Thymus (tissue), 11 donors: ENCODE results near the gene OR10P1. TPM values are rescaled to one million over a fixed set of nuclear protein-coding genes. Genes with fewer than 3 reads are reported as not detected.
"Not testable (repeated sequence)": the region's sequence is repeated elsewhere in the genome, so short reads cannot be mapped to it uniquely, and the experiment has no call there.

Source experiments
- DNase-seq, 9 donors: peaks; one replicate each; pipeline ENCODE4 v3.0.0-alpha.2; 2013; ENCODE audit warnings: low spot score in 9 of 9, low read depth in 6 of 9, missing footprints in 1 of 9
- H3K27ac ChIP-seq, 2 donors: one replicate each; pipeline ENCODE4 v1.5.1; 2013; ENCODE audit warnings: control low read depth in 1 of 2, low read depth in 1 of 2, low read length in 1 of 2, mild to moderate bottlenecking in 1 of 2, moderate library complexity in 1 of 2
- H3K27me3 ChIP-seq, 2 donors: one replicate each; pipeline ENCODE4 v1.5.1; 2013; ENCODE audit warnings: low read length in 1 of 2; ENCODE audit not compliant: control insufficient read depth in 2 of 2, insufficient read depth in 1 of 2
- H3K36me3 ChIP-seq, 2 donors: one replicate each; pipeline ENCODE4 v1.5.1; 2013; ENCODE audit warnings: low read length in 1 of 2, mild to moderate bottlenecking in 1 of 2, moderate library complexity in 1 of 2; ENCODE audit not compliant: control insufficient read depth in 2 of 2, insufficient read depth in 2 of 2
- H3K4me1 ChIP-seq, 2 donors: one replicate each; pipeline ENCODE4 v1.5.1; 2013; ENCODE audit warnings: low read length in 2 of 2; ENCODE audit not compliant: control insufficient read depth in 2 of 2, insufficient read depth in 2 of 2
- H3K4me3 ChIP-seq, 2 donors: one replicate each; pipeline ENCODE4 v1.5.1; 2013; ENCODE audit warnings: low read length in 2 of 2, control low read depth in 1 of 2, mild to moderate bottlenecking in 1 of 2
- H3K9me3 ChIP-seq, 2 donors: one replicate each; pipeline ENCODE4 v1.5.1; 2013; ENCODE audit warnings: low read length in 1 of 2, mild to moderate bottlenecking in 1 of 2; ENCODE audit not compliant: control insufficient read depth in 2 of 2, insufficient read depth in 1 of 2
- WGBS: extraction: QIAGEN DNeasy Blood & Tissue Kit; methylation state at CpG from one replicate; pipeline ENCODE4 v1.1.7; 2013; 5-methylcytosine and 5-hydroxymethylcytosine counted together
- polyA plus RNA-seq: library from polyadenylated mRNA; stranded (reverse); fragments of 200-250 nt; gene quantifications from one replicate; pipeline ENCODE4 v1.2.3, GENCODE V29; 2013
- total RNA-seq: library from RNA; stranded (reverse); fragments of 120-200 nt; gene quantifications from one replicate; pipeline ENCODE4 v1.2.4, GENCODE V29; 2013
- donor health status: healthy.

Gene OR10P1
- total and polyA plus RNA-seq, 2 donors: 0.05 TPM; not detected in 1

DNA sequence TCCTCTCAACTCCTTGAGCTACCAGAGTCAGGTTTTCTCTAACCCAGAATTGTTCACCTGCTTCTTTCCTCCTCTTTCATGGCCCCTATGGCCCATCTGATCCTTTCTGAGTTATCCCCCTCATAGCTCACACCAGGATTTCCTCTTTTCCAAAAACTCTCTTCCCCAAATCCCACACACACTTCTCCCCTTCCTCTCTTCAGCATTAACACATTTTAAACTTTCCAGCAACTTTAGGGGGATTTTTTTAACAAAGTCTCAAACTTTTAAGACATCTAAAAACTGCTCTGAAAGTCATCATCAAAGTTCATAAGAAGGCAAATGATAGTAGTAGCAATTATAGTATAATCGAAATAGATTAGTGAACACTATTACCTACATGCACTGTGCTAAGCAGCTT, 7.9 kb downstream of the OR10P1 start:
- H3K27ac ChIP-seq: no peak overlapping the region
- no peak overlapping the region for H3K4me3 ChIP-seq
- H3K9me3 ChIP-seq: peaks cover 0 to 7% of the 10 kb centered on the region in 2 donors
- DNase-seq: no peak
- H3K4me1 ChIP-seq: peaks cover 0 to 14% of the 10 kb centered on the region in 2 donors
- no peaks in the 10 kb centered on the region for H3K36me3 ChIP-seq
- 100% methylated on average over 1 of the region's 1 CpG for WGBS
- no peaks in the 10 kb centered on the region for H3K27me3 ChIP-seq

DNA sequence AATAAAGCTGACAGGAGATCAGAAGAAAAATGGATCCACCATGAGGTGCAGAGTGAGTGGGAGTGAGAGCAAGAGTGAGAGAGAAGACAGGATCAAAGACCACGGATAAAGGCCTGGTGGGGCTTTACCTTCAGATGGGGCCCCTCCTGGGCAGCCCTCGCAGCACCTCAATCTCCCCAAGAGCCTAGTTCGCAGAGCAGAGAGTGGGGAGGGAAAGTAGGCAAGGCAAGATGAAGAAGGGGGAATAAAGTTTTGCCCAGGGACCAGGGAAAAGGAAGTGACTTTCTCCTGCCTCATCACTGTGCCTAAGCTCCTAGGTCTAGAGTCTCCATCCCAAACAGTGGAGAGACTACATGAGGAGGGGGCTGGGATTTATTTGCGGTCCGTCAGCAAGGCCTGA, 10.3 kb downstream of the OR10P1 start:
- WGBS: 96% methylated on average over 5 of the region's 5 CpGs
- no peak for DNase-seq
- no peaks in the 10 kb centered on the region for H3K27me3 ChIP-seq
- H3K9me3 ChIP-seq: peaks cover 0 to 7% of the 10 kb centered on the region in 2 donors
- H3K4me3 ChIP-seq: no peak overlapping the region
- no peaks in the 10 kb centered on the region for H3K36me3 ChIP-seq
- H3K27ac ChIP-seq: no peak overlapping the region
- peaks cover 0 to 14% of the 10 kb centered on the region in 2 donors for H3K4me1 ChIP-seq

DNA sequence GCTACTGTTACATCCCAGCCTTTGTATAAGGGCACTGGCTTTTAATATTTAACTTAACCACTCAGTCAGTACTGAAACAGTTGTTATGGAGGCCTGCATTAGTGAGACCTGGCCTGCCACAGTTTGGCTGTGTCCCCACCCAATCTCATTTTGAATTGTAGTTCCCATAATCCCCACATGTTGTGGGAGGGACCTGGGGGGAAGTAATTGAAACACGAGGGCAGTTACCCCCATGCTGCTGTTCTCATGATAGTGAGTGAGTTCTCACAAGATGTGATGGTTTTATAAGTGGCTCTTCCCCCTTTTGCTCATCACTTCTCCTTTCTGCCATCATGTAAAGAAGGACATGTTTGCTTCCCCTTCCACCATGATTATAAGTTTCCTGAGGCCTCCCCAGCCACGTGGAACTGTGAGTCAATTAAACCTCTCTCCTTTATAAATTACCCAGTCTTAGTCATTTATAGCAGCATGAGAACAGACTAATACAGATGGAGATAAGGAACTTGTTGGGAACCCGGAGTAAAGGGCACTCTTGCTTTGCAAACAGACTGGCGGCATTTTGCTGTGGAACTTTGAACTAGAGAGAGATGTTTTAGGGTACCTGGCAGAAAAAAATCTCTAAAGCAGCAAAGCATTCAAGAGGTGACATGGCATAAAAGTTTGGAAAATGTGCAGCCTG, 14.1 kb downstream of the OR10P1 start:
- not testable (repeated sequence) for H3K36me3 ChIP-seq, H3K4me1 ChIP-seq, DNase-seq, H3K9me3 ChIP-seq, H3K27me3 ChIP-seq, H3K4me3 ChIP-seq, H3K27ac ChIP-seq
- 56% methylated on average over 4 of the region's 4 CpGs for WGBS

DNA sequence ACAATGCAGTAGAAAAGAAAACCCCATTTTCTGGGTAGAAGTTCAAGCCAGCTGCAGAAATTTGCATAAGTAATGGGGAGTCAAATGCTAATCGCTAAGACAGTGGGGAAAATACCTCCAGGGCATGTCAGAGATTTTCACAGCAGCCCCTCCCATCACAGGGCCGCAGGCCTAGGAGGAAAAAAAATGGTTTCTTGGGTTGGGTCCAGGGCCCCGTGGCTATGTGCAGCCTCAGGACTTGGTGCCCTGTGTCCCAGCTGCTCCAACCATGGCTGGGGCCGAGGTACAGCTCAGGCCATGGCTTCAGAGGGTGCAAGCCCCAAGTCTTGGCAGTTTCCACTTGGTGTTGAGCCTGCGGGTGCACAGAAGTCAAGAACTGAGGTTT, 14.6 kb downstream of the OR10P1 start:
- H3K4me1 ChIP-seq: peaks cover 0 to 5% of the 10 kb centered on the region in 2 donors
- no peak overlapping the region for H3K4me3 ChIP-seq
- no peak overlapping the region for H3K27ac ChIP-seq
- WGBS: 91% methylated on average over 5 of the region's 5 CpGs
- H3K27me3 ChIP-seq: no peaks in the 10 kb centered on the region
- peaks cover 0 to 7% of the 10 kb centered on the region in 2 donors for H3K9me3 ChIP-seq
- H3K36me3 ChIP-seq: no peaks in the 10 kb centered on the region
- DNase-seq: no peak

DNA sequence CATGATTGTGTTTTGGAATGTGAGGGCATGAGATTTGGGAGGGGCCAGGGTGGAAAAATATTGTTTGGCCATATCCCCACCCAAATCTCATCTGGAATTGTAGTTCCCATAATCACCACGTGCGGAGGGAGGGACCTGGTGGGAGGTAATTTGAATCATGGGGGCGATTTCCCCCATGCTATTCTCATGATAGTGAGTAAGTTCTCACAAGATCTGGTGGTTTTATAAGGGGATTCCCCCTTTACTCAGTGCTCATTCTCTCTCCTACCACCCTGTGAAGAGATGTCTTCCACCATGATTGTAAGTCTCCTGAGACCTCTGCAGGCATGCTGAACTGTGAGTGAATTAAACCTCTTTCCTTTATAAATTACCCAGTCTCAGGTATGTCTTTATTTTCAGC, 15.7 kb downstream of the OR10P1 start:
- DNase-seq: no peak

DNA sequence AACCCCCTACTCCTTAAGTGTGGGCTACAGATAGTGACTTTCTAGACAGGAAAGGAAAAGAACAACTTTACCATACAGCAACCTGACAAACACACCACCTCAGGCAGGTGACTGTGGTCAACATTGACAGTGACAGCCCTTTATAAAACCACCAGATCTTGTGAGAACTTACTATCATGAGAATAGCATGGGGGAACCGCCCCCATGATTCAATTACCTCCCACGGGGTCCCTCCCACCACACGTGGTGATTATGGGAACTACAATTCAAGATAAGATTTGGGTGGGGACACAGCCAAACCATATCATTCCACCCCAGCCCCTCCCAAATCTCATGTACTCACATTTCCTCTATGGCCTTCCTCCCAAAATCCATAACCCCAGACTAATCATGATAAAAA, 16.3 kb downstream of the OR10P1 start:
- 70% methylated on average over 3 of the region's 3 CpGs for WGBS
- DNase-seq: no peak
- peaks cover 0 to 4% of the 10 kb centered on the region in 2 donors for H3K9me3 ChIP-seq
- H3K27me3 ChIP-seq: peaks cover 0 to 8% of the 10 kb centered on the region in 2 donors
- no peak overlapping the region for H3K4me3 ChIP-seq
- no peaks in the 10 kb centered on the region for H3K36me3 ChIP-seq
- no peak overlapping the region for H3K27ac ChIP-seq
- H3K4me1 ChIP-seq: no peaks in the 10 kb centered on the region

More for the DNA sequence above, 15.7 kb downstream of the OR10P1 start:
- Histone ChIP-seq H3K9me3 (peaks cover 0 to 4% of the 10 kb centered on the region in 2 donors), H3K4me1 (no peaks in the 10 kb centered on the region), H3K27ac (no peak overlapping the region), H3K4me3 (no peak overlapping the region), H3K27me3 (peaks cover 0 to 4% of the 10 kb centered on the region in 2 donors), H3K36me3 (no peaks in the 10 kb centered on the region)
- 96% methylated on average over 3 of the region's 3 CpGs for WGBS

DNA sequence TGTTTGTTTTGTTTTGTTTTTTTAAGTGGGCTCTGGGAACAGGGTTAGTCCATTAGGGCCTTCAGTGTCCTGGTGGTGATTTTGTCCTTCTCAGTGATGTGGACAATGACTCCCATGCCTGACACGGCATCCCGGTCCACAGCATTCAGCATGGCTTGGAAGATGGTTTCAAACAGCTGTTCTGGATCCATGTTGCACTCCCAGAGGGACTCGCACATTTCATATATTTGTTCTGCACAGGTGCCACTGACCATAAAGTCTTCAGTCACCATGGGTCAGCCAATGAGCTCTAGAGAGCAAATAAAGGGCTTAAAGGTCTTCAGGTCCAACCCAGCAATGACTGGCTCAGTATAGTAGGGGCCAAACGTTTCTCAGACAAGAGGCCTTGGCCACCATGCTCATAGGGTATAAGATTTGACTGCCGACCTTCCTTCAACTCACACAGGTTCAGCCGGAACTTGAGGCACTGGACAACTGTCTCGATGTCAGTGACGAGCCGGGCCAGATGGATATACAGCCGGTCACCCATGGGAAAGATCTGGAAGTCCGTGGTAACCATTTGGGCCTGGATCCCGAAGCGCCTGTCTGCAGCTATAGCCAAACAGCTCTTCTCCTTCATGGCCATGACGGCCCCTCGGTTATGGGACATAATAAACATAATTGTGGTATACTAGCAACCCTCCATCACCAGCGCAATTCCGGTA, 18.0 kb downstream of the OR10P1 start:
- no peak overlapping the region for H3K4me3 ChIP-seq
- 95% methylated on average over 17 of the region's 17 CpGs for WGBS
- no peaks in the 10 kb centered on the region for H3K36me3 ChIP-seq
- H3K27ac ChIP-seq: no peak overlapping the region
- H3K27me3 ChIP-seq: peaks cover 0 to 9% of the 10 kb centered on the region in 2 donors
- no peak for DNase-seq
- H3K4me1 ChIP-seq: no peaks in the 10 kb centered on the region
- H3K9me3 ChIP-seq: no peaks in the 10 kb centered on the region

DNA sequence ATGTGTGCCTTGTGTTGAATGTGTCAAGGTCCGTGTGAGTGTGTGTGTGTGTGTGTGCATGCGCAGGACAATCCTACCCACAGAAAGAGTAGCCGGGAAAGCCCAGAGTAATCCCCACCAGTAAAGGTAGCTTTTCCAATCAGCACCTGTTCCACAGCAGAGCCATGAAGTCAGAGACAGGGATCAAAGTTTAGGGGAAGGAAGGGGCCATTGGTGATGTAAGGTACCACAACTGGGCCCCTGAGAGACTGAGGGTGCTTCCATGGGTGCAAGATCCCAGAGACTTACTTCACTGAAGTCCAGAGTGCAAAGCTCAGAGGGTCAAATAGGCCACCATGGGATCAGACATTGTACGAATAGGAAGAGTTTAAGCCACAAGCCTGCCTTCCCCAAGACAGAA, 20.5 kb downstream of the OR10P1 start:
- no peaks in the 10 kb centered on the region for H3K4me1 ChIP-seq
- no peak overlapping the region for H3K27ac ChIP-seq
- H3K27me3 ChIP-seq: peaks cover 0 to 12% of the 10 kb centered on the region in 2 donors
- no peak for DNase-seq
- H3K36me3 ChIP-seq: no peaks in the 10 kb centered on the region
- H3K9me3 ChIP-seq: no peaks in the 10 kb centered on the region
- 82% methylated on average over 4 of the region's 4 CpGs for WGBS
- no peak overlapping the region for H3K4me3 ChIP-seq

DNA sequence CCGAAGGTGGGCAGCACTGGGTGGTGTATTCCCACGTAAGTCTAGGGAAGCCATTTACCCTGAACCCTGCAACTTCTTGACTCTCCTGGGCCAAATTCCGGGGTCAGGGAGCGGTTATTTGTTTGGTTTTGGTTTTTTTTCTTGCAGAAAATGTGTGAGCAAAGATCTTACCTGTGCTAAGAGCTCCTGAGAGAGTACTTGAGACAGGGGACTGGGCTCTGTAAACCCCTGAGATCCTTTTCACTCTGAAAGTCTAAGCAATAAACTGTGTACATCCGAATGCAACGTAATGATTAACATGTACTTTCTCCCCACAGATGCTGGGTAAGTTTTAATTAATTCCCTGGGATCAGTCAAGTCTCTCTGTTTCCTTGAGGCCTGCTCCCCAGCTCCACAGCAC, 21.5 kb downstream of the OR10P1 start:
- Histone ChIP-seq H3K9me3 (no peaks in the 10 kb centered on the region), H3K27ac (no peak overlapping the region), H3K27me3 (peaks cover 0 to 13% of the 10 kb centered on the region in 2 donors), H3K4me3 (no peak overlapping the region), H3K36me3 (no peaks in the 10 kb centered on the region), H3K4me1 (no peaks in the 10 kb centered on the region)
- DNase-seq: no peak
- 98% methylated on average over 6 of the region's 6 CpGs for WGBS
